Transverse colon (tissue), 4 donors: ENCODE results near the gene ALPG.
"Not testable (repeated sequence)": the region's sequence is repeated elsewhere in the genome, so short reads cannot be mapped to it uniquely, and the experiment has no call there.

Experiments used
- CTCF ChIP-seq, 5 experiments: fragments of 200-600 bp in 3 of 5; fragments of 450-650 bp in 2 of 5; sonication (generic) in 3 of 5; IDR thresholded peaks; 1 replicate in 2 of 5; 2 replicates in 3 of 5; pipeline ENCODE4 v1.5.1; 2016 to 2017; ENCODE audit warnings: antibody characterized with exemption in 5 of 5, inconsistent platforms in 3 of 5, mild to moderate bottlenecking in 2 of 5, moderate library complexity in 1 of 5
- POLR2A ChIP-seq: fragments of 450-650 bp; IDR thresholded peaks from one replicate; pipeline ENCODE4 v1.6.1; 2016; ENCODE audit warnings: antibody characterized with exemption, mild to moderate bottlenecking, moderate library complexity
- POLR2AphosphoS5 ChIP-seq, 3 donors: sonication (generic); formaldehyde crosslinking; IDR thresholded peaks; one replicate each; pipeline ENCODE4 v1.6.1; 2016; ENCODE audit warnings: antibody characterized with exemption in 3 of 3

- not testable (repeated sequence) for TF ChIP-seq CTCF (IDR thresholded peaks at IDR 0.05); POLR2A; POLR2AphosphoS5 (IDR thresholded peaks at IDR 0.05)
Observed at GRCh38 chr2:232363064-232363783, 43.4 kb upstream of the ALPG start.
